IMR-90 (cell line): ENCODE results near the gene SCAMP1. TPM values are rescaled to one million over a fixed set of nuclear protein-coding genes. Genes with fewer than 3 reads are reported as not detected.

Experiments used
- ATAC-seq: fragments of 200-7000 bp; cut with Tn5 transposase; 2 replicates; pipeline ENCODE4 v1.9.1; 2020; ENCODE audit warnings: low read depth, mild to moderate bottlenecking, moderate library complexity
- BruUV-seq: library from RNA; stranded (reverse); fragments of 400-500 nt; replicated peaks from 2 replicates; lab custom pipeline; 2021; lab: Mats Ljungman, UMichigan
- CTCF ChIA-PET: fragments of 300-600 bp; formaldehyde crosslinking; extraction: SDS; loops from one replicate; lab custom pipeline; 2021; ENCODE audit warnings: antibody characterized with exemption; lab: Yijun Ruan, JAX
- POLR2A ChIA-PET: fragments of 300-600 bp; sonication (Branson Sonifier 250); formaldehyde crosslinking; loops from one replicate; lab custom pipeline; 2022; ENCODE audit warnings: antibody characterized with exemption; ENCODE audit not compliant: unreplicated experiment; lab: Charles Lee
- DNase-seq: peaks from one replicate; pipeline ENCODE4 v3.0.0; 2013
- H2AFZ ChIP-seq: replicated peaks from 2 replicates; pipeline ENCODE3; 2013; ENCODE audit warnings: low read length, mild to moderate bottlenecking; ENCODE audit not compliant: poor library complexity
- H2AK5ac ChIP-seq: 2 replicates; pipeline ENCODE4 v1.6.1; 2013; ENCODE audit warnings: low read depth, low read length, inconsistent platforms
- H2AK9ac ChIP-seq: replicated peaks from 2 replicates; pipeline ENCODE3; 2013; ENCODE audit warnings: mild to moderate bottlenecking, low read depth, low read length, moderate library complexity; ENCODE audit not compliant: poor library complexity
- H2BK120ac ChIP-seq: 2 replicates; pipeline ENCODE4 v1.6.1; 2013; ENCODE audit warnings: low read depth, low read length, inconsistent platforms
- H2BK15ac ChIP-seq: 3 replicates; pipeline ENCODE4 v1.6.1; 2013; ENCODE audit warnings: low read depth, low read length, inconsistent platforms
- H2BK20ac ChIP-seq: 2 replicates; pipeline ENCODE4 v1.6.1; 2013; ENCODE audit warnings: low read depth, mild to moderate bottlenecking, inconsistent platforms, low read length, moderate library complexity
- H2BK5ac ChIP-seq: 2 replicates; pipeline ENCODE4 v1.6.1; 2013; ENCODE audit warnings: mild to moderate bottlenecking, low read depth, low read length, inconsistent platforms; ENCODE audit not compliant: poor library complexity, severe bottlenecking
- H3K14ac ChIP-seq: replicated peaks from 2 replicates; pipeline ENCODE4 v1.6.1; 2013; ENCODE audit warnings: low read depth, low read length, inconsistent platforms
- H3K18ac ChIP-seq: 2 replicates; pipeline ENCODE4 v1.6.1; 2013; ENCODE audit warnings: low read depth, low read length, control low read depth
- H3K23ac ChIP-seq: 2 replicates; pipeline ENCODE4 v1.6.1; 2013; ENCODE audit warnings: low read depth, low read length, inconsistent platforms
- H3K27ac ChIP-seq: 2 replicates; pipeline ENCODE4 v1.5.1; 2013; ENCODE audit warnings: mild to moderate bottlenecking, control low read depth, low read length; ENCODE audit not compliant: insufficient read depth
- H3K27me3 ChIP-seq: 2 replicates; pipeline ENCODE4 v1.6.1; 2013; ENCODE audit warnings: low read length; ENCODE audit not compliant: control insufficient read depth, insufficient read depth
- H3K36me3 ChIP-seq: 2 replicates; pipeline ENCODE4 v1.6.1; 2013; ENCODE audit warnings: low read length, mixed read lengths; ENCODE audit not compliant: control insufficient read depth, insufficient read depth
- H3K4ac ChIP-seq: 2 replicates; pipeline ENCODE4 v1.6.1; 2013; ENCODE audit warnings: low read depth, low read length, inconsistent platforms
- H3K4me1 ChIP-seq: 2 replicates; pipeline ENCODE4 v1.6.1; 2013; ENCODE audit warnings: low read length, mixed read lengths; ENCODE audit not compliant: control insufficient read depth, insufficient read depth
- H3K4me2 ChIP-seq: 2 replicates; pipeline ENCODE4 v1.6.1; 2013; ENCODE audit warnings: low read depth, mild to moderate bottlenecking, control low read depth, low read length, moderate library complexity
- H3K4me3 ChIP-seq: 2 replicates; pipeline ENCODE4 v1.5.1; 2013; ENCODE audit warnings: low read depth, mild to moderate bottlenecking, control low read depth, low read length, moderate library complexity; ENCODE audit not compliant: insufficient read depth
- H3K56ac ChIP-seq: 2 replicates; pipeline ENCODE4 v1.6.1; 2013; ENCODE audit warnings: low read length, inconsistent platforms; ENCODE audit not compliant: insufficient read depth; ENCODE audit errors: extremely low read depth
- H3K79me1 ChIP-seq, 2 experiments: 2 replicates each; pipeline ENCODE4 v1.6.1; 2013; ENCODE audit warnings: low read length in 2 of 2, inconsistent platforms in 1 of 2, low read depth in 1 of 2
- H3K9ac ChIP-seq: 2 replicates; pipeline ENCODE4 v1.6.1; 2013; ENCODE audit warnings: low read depth, low read length, control low read depth
- H3K9me1 ChIP-seq: 2 replicates; pipeline ENCODE4 v1.6.1; 2013; ENCODE audit warnings: low read length, inconsistent platforms; ENCODE audit not compliant: insufficient read depth
- H3K9me3 ChIP-seq: 2 replicates; pipeline ENCODE4 v1.6.1; 2013; ENCODE audit warnings: low read length; ENCODE audit not compliant: control insufficient read depth, insufficient read depth
- H4K20me1 ChIP-seq: 2 replicates; pipeline ENCODE4 v1.6.1; 2013; ENCODE audit warnings: low read length, inconsistent platforms; ENCODE audit not compliant: insufficient read depth
- H4K5ac ChIP-seq: 2 replicates; pipeline ENCODE4 v1.6.1; 2013; ENCODE audit warnings: mild to moderate bottlenecking, low read depth, low read length, control low read depth
- H4K8ac ChIP-seq, 2 experiments: 2 replicates each; pipeline ENCODE4 v1.6.1; 2013; ENCODE audit warnings: low read depth in 2 of 2, low read length in 2 of 2, control low read depth in 1 of 2, inconsistent platforms in 1 of 2
- H4K91ac ChIP-seq: 2 replicates; pipeline ENCODE4 v1.6.1; 2013; ENCODE audit warnings: low read depth, low read length, inconsistent platforms; ENCODE audit not compliant: insufficient read depth
- BHLHE40 ChIP-seq: fragments of 150-350 bp; IDR thresholded peaks from 2 replicates; pipeline ENCODE4 v1.6.1; 2016; ENCODE audit warnings: mild to moderate bottlenecking, low read depth, low read length
- ELK1 ChIP-seq: fragments of 150-350 bp; IDR thresholded peaks from 2 replicates; pipeline ENCODE4 v1.6.1; 2016; ENCODE audit warnings: low read depth, mild to moderate bottlenecking, low read length, moderate library complexity, borderline replicate concordance
- MAFK ChIP-seq: IDR thresholded peaks from 2 replicates; pipeline ENCODE4 v1.6.1; 2012; ENCODE audit warnings: low read depth, low read length, improper control_type of control experiment
- MAZ ChIP-seq: IDR thresholded peaks from 2 replicates; pipeline ENCODE4 v1.6.1; 2012; ENCODE audit warnings: low read depth, mild to moderate bottlenecking, low read length, improper control_type of control experiment, moderate library complexity, borderline replicate concordance
- NFE2L2 ChIP-seq: fragments of 150-350 bp; IDR thresholded peaks from 2 replicates; pipeline ENCODE4 v1.6.1; 2016; ENCODE audit warnings: low read depth, mild to moderate bottlenecking, low read length
- POLR2A ChIP-seq: IDR thresholded peaks from 2 replicates; pipeline ENCODE4 v1.6.1; 2012; ENCODE audit warnings: mild to moderate bottlenecking, low read depth, low read length
- RCOR1 ChIP-seq: IDR thresholded peaks from 2 replicates; pipeline ENCODE4 v1.6.1; 2012; ENCODE audit warnings: mild to moderate bottlenecking, low read length, improper control_type of control experiment; ENCODE audit not compliant: insufficient replicate concordance
- SMC3 ChIP-seq: fragments of 150-350 bp; IDR thresholded peaks from 2 replicates; pipeline ENCODE4 v1.6.1; 2016; ENCODE audit warnings: low read depth, mild to moderate bottlenecking, antibody characterized with exemption, low read length, moderate library complexity
- WGBS, 2 experiments: methylation state at CpG; one replicate each; pipeline versions ENCODE4 v1.1.5 to v1.1.7; 2013; ENCODE audit warnings: missing lambda C conversion rate in 2 of 2; ENCODE audit not compliant: insufficient read length in 1 of 2; ENCODE audit errors: extremely low coverage in 2 of 2; 5-methylcytosine and 5-hydroxymethylcytosine counted together
- dilution Hi-C: fragments of 300-500 bp; cut with HindIII; formaldehyde crosslinking; loops from one replicate; pipeline ENCODE4 v1.14.3; 2018; ENCODE audit warnings: low sequenced_read_pairs; ENCODE audit not compliant: unreplicated experiment
- in situ Hi-C: fragments of 300-500 bp; cut with MboI; formaldehyde crosslinking; loops from 3 replicates; pipeline ENCODE4 v1.14.3; 2019; ENCODE audit warnings: low sequenced_read_pairs, inconsistent platforms, mixed read lengths
- intact Hi-C: fragments of 100-400 bp; cut with micrococcal nuclease; formaldehyde crosslinking; loops from 2 replicates; pipeline ENCODE4 v1.10.0; 2022
- polyA plus RNA-seq, 3 experiments: library from polyadenylated mRNA; depleted of rRNA; stranded (reverse); fragments of >200 nt; gene quantifications; 2 replicates each; pipeline ENCODE4 v1.2.3, GENCODE V29; 2012; ENCODE audit warnings: low replicate concordance in 1 of 3
- total RNA-seq: library from RNA; depleted of rRNA; stranded (reverse); fragments of >200 nt; gene quantifications from 2 replicates; pipeline ENCODE4 v1.2.3, GENCODE V29; 2012

Gene SCAMP1
- total and polyA plus RNA-seq, 2 of the 4 experiments (the other 2 are of a cell fraction): 13.5 to 114 TPM

- Histone ChIP-seq H2AK9ac (no peak overlapping the region), H3K9me1 (no peaks in the 10 kb centered on the region), H2BK5ac (no peak overlapping the region), H4K91ac (no peak overlapping the region), H2BK120ac (no peak overlapping the region), H4K8ac (no peak overlapping the region), H3K4me2 (no peak overlapping the region), H3K79me1 (peaks cover 11 to 22% of the 10 kb centered on the region in 2 experiments), H2AK5ac (no peak overlapping the region), H3K4ac (no peak overlapping the region), H2BK20ac (no peak overlapping the region), H2AFZ (no peak overlapping the region), H3K23ac (no peak overlapping the region), H3K9ac (no peak overlapping the region), H4K5ac (no peak overlapping the region), H3K36me3 (no peaks in the 10 kb centered on the region), H3K9me3 (no peaks in the 10 kb centered on the region), H3K27ac (no peak overlapping the region), H3K4me3 (no peak overlapping the region), H3K4me1 (peaks cover 8% of the 10 kb centered on the region), H3K27me3 (no peaks in the 10 kb centered on the region), H3K14ac (no peak overlapping the region), H3K18ac (no peak overlapping the region), H2BK15ac (no peak overlapping the region), H4K20me1 (peaks cover 11% of the 10 kb centered on the region; the same call in 1 of the 2 replicates), H3K56ac (no peak overlapping the region)
- TF ChIP-seq SMC3: no peak
- TF ChIP-seq MAZ: no peak
- TF ChIP-seq MAFK: no peak
- TF ChIP-seq ELK1: no peak
- no peak for TF ChIP-seq BHLHE40
- TF ChIP-seq NFE2L2: no peak
- no peak for TF ChIP-seq RCOR1
- TF ChIP-seq POLR2A: no peak
- intact Hi-C loops (no loop called here), in situ Hi-C loops (no loop called here), dilution Hi-C loops (no loop called here)
- ChIA-PET POLR2A (no interaction called here), CTCF (interaction anchor here (1.0 kb wide), 1 partner anchor 8 kb away, joined by 3 read pairs; no protein-coding TSS in a partner anchor)
- BruUV-seq: no TSS peak
- ATAC-seq (no peak), DNase-seq (no peak)
- no CpG with 5 or more reads among the region's 3 CpGs for WGBS, 2 experiments
These were observed 15.9 kb downstream of the SCAMP1 start for GRCh38 chr5:78376315-78376714.
